Small intestine (tissue), 7 donors: ENCODE measurements around the gene COASY. TPM values are rescaled to one million over a fixed set of nuclear protein-coding genes. Genes with fewer than 3 reads are reported as not detected.

Source experiments
- DNase-seq, 2 donors: peaks; one replicate each; pipeline versions ENCODE4 v3.0.0 to v3.0.0-alpha.2; 2013
- FAIRE-seq: peaks from 2 replicates; lab custom pipeline; 2012; peaks lifted over from hg19 to GRCh38; lab: Jason Lieb, UNC
- H3K27ac ChIP-seq, 3 donors: one replicate each; pipeline ENCODE4 v1.5.1; 2013; ENCODE audit warnings: low read length in 2 of 3, mild to moderate bottlenecking in 2 of 3, control low read depth in 1 of 3, inconsistent platforms in 1 of 3, low read depth in 1 of 3, moderate library complexity in 1 of 3
- H3K27me3 ChIP-seq, 3 donors: one replicate each; pipeline ENCODE4 v1.6.1; 2013; ENCODE audit warnings: low read length in 3 of 3, inconsistent platforms in 1 of 3; ENCODE audit not compliant: control insufficient read depth in 3 of 3, insufficient read depth in 3 of 3
- H3K36me3 ChIP-seq, 3 donors: one replicate each; pipeline ENCODE4 v1.6.1; 2013; ENCODE audit warnings: low read length in 3 of 3, inconsistent platforms in 1 of 3, low read depth in 1 of 3, mild to moderate bottlenecking in 1 of 3, moderate library complexity in 1 of 3; ENCODE audit not compliant: control insufficient read depth in 3 of 3, insufficient read depth in 2 of 3
- H3K4me1 ChIP-seq, 3 donors: one replicate each; pipeline ENCODE4 v1.6.1; 2013; ENCODE audit warnings: low read length in 2 of 3, inconsistent platforms in 1 of 3, low read depth in 1 of 3, mild to moderate bottlenecking in 1 of 3, moderate library complexity in 1 of 3; ENCODE audit not compliant: control insufficient read depth in 3 of 3, insufficient read depth in 2 of 3
- H3K4me3 ChIP-seq, 3 donors: one replicate each; pipeline ENCODE4 v1.5.1; 2013; ENCODE audit warnings: low read length in 3 of 3, control low read depth in 1 of 3, inconsistent platforms in 1 of 3, low read depth in 1 of 3, mild to moderate bottlenecking in 1 of 3, moderate library complexity in 1 of 3
- H3K9me3 ChIP-seq, 2 donors: one replicate each; pipeline ENCODE4 v1.6.1; 2013; ENCODE audit warnings: low read depth in 1 of 2, low read length in 1 of 2; ENCODE audit not compliant: control insufficient read depth in 2 of 2, insufficient read depth in 1 of 2
- WGBS, 3 donors: extraction: QIAGEN DNeasy Blood & Tissue Kit; methylation state at CpG; one replicate each; pipeline ENCODE4 v1.1.7; 2013; 5-methylcytosine and 5-hydroxymethylcytosine counted together
- polyA plus RNA-seq, 4 donors: library from polyadenylated mRNA; stranded (reverse) in 3 of 4; unstranded in 1 of 4; fragments of 200-250 nt in 3 of 4; fragments of 120-200 nt in 1 of 4; gene quantifications; one replicate each; pipeline versions ENCODE4 v1.2.1 to v1.2.3, GENCODE V29; 2013
- donor health status: healthy with polysubstance abuse.
- donor health status: control.
- donor health status: control.
- donor health status: Bipolar disorder and iron deficiency.
- donor health status: healthy.

Gene COASY
- polyA plus RNA-seq, 4 donors: 72.6 to 153 (median 101) TPM

DNA sequence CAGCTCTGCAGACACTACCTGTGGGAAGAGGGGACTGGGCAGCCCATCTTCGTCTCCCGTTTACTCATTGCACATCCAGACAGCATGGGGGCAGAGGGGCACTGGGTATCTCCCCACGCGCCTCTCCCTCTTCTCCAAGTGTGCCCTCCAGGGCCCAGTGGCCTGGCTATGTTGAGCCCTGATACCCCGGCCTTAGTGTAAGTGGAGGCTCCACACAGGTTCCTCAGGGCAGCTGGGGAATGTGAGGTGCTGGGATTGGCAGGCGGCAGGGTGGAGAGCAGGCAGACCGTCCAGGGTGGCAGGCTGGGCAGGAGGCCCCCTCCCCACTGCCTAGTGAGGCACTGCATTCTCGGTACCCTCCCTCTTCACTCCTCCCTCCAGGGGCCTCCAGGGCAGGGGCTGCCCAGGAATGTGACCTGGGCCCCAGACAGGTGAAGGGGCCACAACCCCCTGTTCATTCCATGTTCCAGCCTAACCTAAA is 39.1 kb upstream of the COASY start:
- H3K27me3 ChIP-seq: no peaks in the 10 kb centered on the region
- H3K4me3 ChIP-seq: no peak overlapping the region
- peak in 1 of 2 donors; percentile 42 for DNase-seq
- peak overlapping the region in 2 of 3 donors; percentile 90 to 97 for H3K27ac ChIP-seq
- peaks cover 6 to 63% (median 25%) of the 10 kb centered on the region in 3 donors for H3K4me1 ChIP-seq
- H3K36me3 ChIP-seq: peaks cover 7 to 42% (median 8%) of the 10 kb centered on the region in 3 donors
- FAIRE-seq: no peak
- no peaks in the 10 kb centered on the region for H3K9me3 ChIP-seq
- WGBS, 3 donors: 94 to 98% (median 95%) methylated on average over 7 to 8 of the region's 8 CpGs

DNA sequence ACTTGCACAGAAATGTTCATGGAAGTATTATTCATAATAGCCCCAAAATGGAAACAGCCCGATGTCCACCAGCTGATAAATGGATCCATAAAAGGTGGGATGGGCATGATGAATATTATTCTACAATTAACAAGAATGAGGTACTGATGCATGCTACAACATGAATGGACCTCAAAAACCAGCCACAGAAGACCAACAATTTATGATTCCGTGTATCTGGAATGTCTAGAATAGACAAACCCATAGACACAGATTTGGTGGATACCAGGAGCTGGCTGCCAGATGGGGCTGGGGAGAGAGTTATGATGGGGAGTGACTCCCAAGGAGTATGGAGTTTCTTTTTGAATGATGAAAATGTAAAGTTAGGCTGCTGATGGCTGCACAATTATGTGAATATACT is 36.7 kb upstream of the COASY start:
- WGBS, 3 donors: 76 to 90% (median 81%) methylated on average over 2 of the region's 2 CpGs
- no peak for FAIRE-seq
- H3K27ac ChIP-seq: no peak overlapping the region
- no peaks in the 10 kb centered on the region for H3K27me3 ChIP-seq
- peaks cover 0 to 4% of the 10 kb centered on the region in 2 donors for H3K9me3 ChIP-seq
- no peak overlapping the region for H3K4me3 ChIP-seq
- peaks cover 3 to 45% (median 9%) of the 10 kb centered on the region in 3 donors for H3K4me1 ChIP-seq
- DNase-seq: no peak
- peaks cover 7 to 32% (median 8%) of the 10 kb centered on the region in 3 donors for H3K36me3 ChIP-seq

DNA sequence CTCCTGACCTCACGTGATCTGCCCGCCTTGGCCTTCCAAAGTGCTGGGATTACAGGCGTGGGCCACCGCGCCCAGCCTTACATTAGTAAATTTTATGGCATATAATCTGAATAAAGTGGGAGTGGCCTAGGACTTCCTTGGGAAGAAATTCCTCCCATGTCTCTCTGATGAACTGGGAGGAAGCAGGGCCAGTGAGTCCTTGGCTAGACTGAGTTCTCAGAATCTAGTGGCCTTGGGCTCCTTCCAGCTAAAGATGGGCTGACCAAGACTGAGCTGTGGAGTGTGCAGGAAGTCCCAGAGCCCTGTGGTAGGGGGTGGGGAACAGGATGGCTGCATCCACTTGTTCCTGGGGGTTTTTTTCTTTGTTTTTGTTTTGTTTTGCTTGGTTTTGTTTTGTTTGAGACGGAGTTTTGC is 35.9 kb upstream of the COASY start:
- 15 to 54% (median 38%) methylated on average over 6 of the region's 6 CpGs for WGBS, 3 donors
- Histone ChIP-seq H3K9me3 (peaks cover 0 to 4% of the 10 kb centered on the region in 2 donors), H3K27me3 (no peaks in the 10 kb centered on the region), H3K36me3 (peaks cover 6 to 25% (median 8%) of the 10 kb centered on the region in 3 donors), H3K4me3 (no peak overlapping the region), H3K4me1 (peaks cover 3 to 44% (median 5%) of the 10 kb centered on the region in 3 donors), H3K27ac (peak overlapping the region in 2 of 3 donors; percentile 14 to 66)
- peak in 1 of 2 donors; percentile 80 for DNase-seq
- FAIRE-seq: no peak

DNA sequence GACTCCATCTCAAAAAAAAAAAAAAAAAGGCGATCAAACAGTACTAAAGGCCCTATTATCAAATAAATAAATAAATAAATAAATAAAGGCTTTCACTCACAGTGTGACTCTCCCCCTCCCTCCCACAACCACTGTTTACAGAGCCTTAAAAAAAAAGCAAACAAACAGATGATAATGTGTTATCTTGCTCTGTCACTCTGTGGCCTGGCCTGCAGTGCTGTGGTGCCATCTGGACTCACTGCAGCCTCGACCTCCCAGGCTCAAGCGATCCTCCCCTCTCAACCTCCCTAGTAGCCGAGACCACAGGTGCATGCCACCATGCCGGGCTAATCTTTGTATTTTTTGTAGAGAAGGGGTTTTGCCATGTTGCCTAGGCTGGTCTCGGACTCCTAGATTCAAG is 34.0 kb upstream of the COASY start:
- no peak overlapping the region for H3K27ac ChIP-seq
- no peaks in the 10 kb centered on the region for H3K27me3 ChIP-seq
- peaks cover 3 to 33% (median 6%) of the 10 kb centered on the region in 3 donors for H3K4me1 ChIP-seq
- H3K4me3 ChIP-seq: no peak overlapping the region
- 74 to 87% (median 83%) methylated on average over 6 of the region's 6 CpGs for WGBS, 3 donors
- no peak for DNase-seq
- no peak for FAIRE-seq
- peaks cover 0 to 4% of the 10 kb centered on the region in 2 donors for H3K9me3 ChIP-seq
- peaks cover 0 to 6% (median 3%) of the 10 kb centered on the region in 3 donors for H3K36me3 ChIP-seq

DNA sequence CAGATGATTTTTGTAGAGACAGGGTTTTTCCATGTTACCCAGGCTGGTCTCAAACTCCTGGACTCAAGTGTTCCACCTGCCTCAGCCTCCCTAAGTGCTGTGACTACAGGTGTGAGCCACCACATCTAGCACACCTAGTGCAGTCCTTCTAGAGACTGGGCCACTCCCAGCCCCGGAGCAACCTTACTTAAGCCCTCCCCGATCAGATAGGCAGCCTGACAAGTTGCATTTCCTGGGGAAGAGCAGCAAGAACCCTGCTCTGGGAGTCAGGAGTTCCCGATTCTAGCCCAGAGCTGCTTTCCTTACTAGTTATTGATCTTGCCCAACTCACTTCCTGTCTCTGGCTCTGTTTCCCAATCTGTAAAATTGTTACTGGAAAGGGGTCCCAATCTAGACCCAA is 32.9 kb upstream of the COASY start:
- peaks cover 0 to 3% (median 0%) of the 10 kb centered on the region in 3 donors for H3K36me3 ChIP-seq

DNA sequence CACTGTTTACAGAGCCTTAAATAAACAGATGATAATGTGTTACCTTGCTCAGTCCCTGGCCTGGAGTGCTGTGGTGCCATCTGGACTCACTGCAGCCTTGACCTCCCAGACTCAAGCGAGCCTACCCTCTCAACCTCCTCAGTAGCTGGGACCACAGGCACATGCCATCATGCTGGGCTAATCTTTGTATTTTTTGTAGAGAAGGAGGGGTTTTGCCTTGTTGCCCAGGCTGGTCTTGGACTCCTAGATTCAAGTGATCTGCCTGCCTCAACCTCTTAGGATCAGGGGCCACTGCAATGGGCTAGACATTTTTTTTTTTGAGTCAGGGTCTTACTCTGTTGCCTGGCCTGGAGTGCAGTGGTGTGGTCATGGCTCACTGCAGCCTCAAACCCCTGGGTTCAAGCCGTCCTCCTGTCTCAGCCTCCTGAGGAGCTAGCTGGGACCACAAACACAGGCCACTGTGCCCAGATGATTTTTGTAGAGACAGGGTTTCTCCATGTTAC is 30.9 kb upstream of the COASY start:
- DNase-seq: no peak
- Histone ChIP-seq H3K4me1 (peaks cover 3 to 33% (median 9%) of the 10 kb centered on the region in 3 donors), H3K27ac (peak overlapping the region; percentile 88 to 94 (median 92))

More for the DNA sequence above, 32.9 kb upstream of the COASY start:
- Histone ChIP-seq H3K27me3 (no peaks in the 10 kb centered on the region), H3K4me3 (no peak overlapping the region), H3K27ac (peak overlapping the region in 1 of 3 donors; percentile 11), H3K9me3 (peaks cover 0 to 4% of the 10 kb centered on the region in 2 donors), H3K4me1 (peaks cover 3 to 25% (median 6%) of the 10 kb centered on the region in 3 donors)
- WGBS, 3 donors: 21 to 44% (median 40%) methylated on average over 3 of the region's 3 CpGs
- DNase-seq (peak in 1 of 2 donors; percentile 81), FAIRE-seq (no peak)

DNA sequence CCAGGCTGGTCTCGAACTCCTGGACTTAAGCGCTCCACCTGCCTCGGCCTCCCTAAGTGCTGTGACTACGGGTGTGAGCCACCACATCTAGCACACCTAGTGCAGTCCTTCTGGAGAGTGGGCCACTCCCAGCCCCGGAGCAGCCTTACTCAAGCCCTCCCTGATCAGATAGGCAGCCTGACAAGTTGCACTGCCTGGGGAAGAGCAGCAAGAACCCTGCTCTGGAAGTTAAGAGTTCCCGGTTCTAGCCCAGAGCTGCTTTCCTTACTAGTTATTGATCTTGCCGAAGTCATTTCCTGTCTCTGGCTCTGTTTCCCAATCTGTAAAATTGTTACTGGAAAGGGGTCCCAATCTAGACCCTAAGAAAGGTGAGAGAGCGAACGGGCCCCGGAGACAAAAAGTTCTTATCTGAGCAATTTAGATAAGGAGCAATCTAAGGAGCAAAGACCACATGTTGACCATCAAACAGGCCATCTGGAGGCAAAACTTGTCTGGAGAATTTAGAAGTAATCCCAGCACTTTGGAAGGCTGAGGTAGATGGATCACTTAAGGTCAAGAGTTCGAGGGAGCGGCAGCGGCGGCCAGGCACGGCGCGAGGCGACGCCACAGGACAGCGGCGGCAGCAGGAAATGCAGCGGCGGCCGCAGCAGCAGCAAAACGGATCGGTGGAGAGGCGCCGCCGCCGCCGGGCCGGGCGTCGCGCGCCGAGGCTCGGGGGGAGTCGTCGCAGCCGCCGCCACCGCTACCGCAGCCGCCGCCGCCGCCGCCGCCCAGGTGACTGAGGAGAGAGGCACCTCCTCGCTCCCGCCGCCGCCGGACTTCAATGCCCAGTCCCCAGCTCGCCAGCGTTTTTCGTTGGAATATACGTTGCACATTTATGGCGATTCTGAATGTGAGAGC is 30.2 kb upstream of the COASY start:
- peaks cover 3 to 35% (median 9%) of the 10 kb centered on the region in 3 donors for H3K4me1 ChIP-seq

More for the DNA sequence above, 30.9 kb upstream of the COASY start:
- Histone ChIP-seq H3K4me3 (no peak overlapping the region), H3K36me3 (peaks cover 0 to 3% (median 0%) of the 10 kb centered on the region in 3 donors), H3K9me3 (peaks cover 0 to 4% of the 10 kb centered on the region in 2 donors), H3K27me3 (no peaks in the 10 kb centered on the region)
- no peak for FAIRE-seq
- WGBS, 3 donors: 61 to 77% (median 67%) methylated on average over 2 of the region's 2 CpGs

More for the DNA sequence above, 30.2 kb upstream of the COASY start:
- Histone ChIP-seq H3K36me3 (peaks cover 0 to 3% (median 0%) of the 10 kb centered on the region in 3 donors), H3K27me3 (no peaks in the 10 kb centered on the region), H3K27ac (peak overlapping the region; percentile 88 to 94 (median 92)), H3K4me3 (peak overlapping the region; percentile 20 to 56 (median 52)), H3K9me3 (peaks cover 0 to 4% of the 10 kb centered on the region in 2 donors)
- WGBS, 3 donors: 6 to 10% (median 10%) methylated on average over 49 to 60 of the region's 60 CpGs
- DNase-seq (peak; percentile 81 to 89), FAIRE-seq (no peak)
